ENCODE measurements around the gene PDZRN3.

GRCh38 chr3:73411545-73411944 lies 213.2 kb downstream of the PDZRN3 start:
- TF ChIP-seq, protein P1, sequence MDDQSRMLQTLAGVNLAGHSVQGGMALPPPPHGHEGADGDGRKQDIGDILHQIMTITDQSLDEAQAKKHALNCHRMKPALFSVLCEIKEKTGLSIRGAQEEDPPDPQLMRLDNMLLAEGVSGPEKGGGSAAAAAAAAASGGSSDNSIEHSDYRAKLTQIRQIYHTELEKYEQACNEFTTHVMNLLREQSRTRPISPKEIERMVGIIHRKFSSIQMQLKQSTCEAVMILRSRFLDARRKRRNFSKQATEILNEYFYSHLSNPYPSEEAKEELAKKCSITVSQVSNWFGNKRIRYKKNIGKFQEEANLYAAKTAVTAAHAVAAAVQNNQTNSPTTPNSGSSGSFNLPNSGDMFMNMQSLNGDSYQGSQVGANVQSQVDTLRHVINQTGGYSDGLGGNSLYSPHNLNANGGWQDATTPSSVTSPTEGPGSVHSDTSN (IDR thresholded peaks at IDR 0.05): no peak
- TF ChIP-seq, protein P2, sequence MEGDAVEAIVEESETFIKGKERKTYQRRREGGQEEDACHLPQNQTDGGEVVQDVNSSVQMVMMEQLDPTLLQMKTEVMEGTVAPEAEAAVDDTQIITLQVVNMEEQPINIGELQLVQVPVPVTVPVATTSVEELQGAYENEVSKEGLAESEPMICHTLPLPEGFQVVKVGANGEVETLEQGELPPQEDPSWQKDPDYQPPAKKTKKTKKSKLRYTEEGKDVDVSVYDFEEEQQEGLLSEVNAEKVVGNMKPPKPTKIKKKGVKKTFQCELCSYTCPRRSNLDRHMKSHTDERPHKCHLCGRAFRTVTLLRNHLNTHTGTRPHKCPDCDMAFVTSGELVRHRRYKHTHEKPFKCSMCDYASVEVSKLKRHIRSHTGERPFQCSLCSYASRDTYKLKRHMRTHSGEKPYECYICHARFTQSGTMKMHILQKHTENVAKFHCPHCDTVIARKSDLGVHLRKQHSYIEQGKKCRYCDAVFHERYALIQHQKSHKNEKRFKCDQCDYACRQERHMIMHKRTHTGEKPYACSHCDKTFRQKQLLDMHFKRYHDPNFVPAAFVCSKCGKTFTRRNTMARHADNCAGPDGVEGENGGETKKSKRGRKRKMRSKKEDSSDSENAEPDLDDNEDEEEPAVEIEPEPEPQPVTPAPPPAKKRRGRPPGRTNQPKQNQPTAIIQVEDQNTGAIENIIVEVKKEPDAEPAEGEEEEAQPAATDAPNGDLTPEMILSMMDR (IDR thresholded peaks at IDR 0.05): no peak
- no peak for TF ChIP-seq FOSL2 (IDR thresholded peaks at IDR 0.05; ENCODE audit: borderline replicate concordance, low read depth)
- TF ChIP-seq MXI1 (IDR thresholded peaks at IDR 0.05; ENCODE audit: low read depth, low read length): no peak
- TF ChIP-seq EZH2phosphoT487 (IDR thresholded peaks at IDR 0.05; ENCODE audit: borderline replicate concordance, low read depth): no peak
- no peak for TF ChIP-seq POLR2AphosphoS5 (IDR thresholded peaks at IDR 0.05; ENCODE audit: low read depth, low read length)

All from SK-N-SH (cell line).